ENCODE measurements around the gene KMT2B.

KMT2B gene

DNA sequence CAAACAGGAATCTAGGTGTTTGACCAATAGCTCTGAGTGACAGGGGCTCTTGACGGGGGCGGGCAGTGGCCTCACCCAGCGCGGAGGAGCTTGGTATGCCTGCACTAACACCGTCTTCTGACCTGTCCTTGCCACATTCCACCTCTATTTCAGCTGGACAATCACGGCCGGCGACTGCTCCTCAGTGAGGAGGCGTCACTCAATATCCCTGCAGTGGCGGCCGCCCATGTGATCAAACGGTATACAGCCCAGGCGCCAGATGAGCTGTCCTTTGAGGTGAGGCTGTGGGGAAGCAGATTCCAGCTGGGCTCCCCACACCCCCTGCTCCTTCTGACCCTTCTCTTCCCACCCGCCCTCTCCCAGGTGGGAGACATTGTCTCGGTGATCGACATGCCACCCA, 62.3 kb downstream of the KMT2B start:
- TF ChIP-seq, protein P1, sequence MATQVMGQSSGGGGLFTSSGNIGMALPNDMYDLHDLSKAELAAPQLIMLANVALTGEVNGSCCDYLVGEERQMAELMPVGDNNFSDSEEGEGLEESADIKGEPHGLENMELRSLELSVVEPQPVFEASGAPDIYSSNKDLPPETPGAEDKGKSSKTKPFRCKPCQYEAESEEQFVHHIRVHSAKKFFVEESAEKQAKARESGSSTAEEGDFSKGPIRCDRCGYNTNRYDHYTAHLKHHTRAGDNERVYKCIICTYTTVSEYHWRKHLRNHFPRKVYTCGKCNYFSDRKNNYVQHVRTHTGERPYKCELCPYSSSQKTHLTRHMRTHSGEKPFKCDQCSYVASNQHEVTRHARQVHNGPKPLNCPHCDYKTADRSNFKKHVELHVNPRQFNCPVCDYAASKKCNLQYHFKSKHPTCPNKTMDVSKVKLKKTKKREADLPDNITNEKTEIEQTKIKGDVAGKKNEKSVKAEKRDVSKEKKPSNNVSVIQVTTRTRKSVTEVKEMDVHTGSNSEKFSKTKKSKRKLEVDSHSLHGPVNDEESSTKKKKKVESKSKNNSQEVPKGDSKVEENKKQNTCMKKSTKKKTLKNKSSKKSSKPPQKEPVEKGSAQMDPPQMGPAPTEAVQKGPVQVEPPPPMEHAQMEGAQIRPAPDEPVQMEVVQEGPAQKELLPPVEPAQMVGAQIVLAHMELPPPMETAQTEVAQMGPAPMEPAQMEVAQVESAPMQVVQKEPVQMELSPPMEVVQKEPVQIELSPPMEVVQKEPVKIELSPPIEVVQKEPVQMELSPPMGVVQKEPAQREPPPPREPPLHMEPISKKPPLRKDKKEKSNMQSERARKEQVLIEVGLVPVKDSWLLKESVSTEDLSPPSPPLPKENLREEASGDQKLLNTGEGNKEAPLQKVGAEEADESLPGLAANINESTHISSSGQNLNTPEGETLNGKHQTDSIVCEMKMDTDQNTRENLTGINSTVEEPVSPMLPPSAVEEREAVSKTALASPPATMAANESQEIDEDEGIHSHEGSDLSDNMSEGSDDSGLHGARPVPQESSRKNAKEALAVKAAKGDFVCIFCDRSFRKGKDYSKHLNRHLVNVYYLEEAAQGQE (IDR thresholded peaks at IDR 0.05; ENCODE audit: insufficient replicate concordance, low read depth), result no peak
- TF ChIP-seq GABPA (IDR thresholded peaks at IDR 0.05; ENCODE audit: low read depth) (no peak), SPI1 (IDR thresholded peaks at IDR 0.05; ENCODE audit: borderline replicate concordance, low read depth) (no peak), POLR2AphosphoS5 (IDR thresholded peaks at IDR 0.05; ENCODE audit: low read depth) (no peak)
- TF ChIP-seq, protein P2, sequence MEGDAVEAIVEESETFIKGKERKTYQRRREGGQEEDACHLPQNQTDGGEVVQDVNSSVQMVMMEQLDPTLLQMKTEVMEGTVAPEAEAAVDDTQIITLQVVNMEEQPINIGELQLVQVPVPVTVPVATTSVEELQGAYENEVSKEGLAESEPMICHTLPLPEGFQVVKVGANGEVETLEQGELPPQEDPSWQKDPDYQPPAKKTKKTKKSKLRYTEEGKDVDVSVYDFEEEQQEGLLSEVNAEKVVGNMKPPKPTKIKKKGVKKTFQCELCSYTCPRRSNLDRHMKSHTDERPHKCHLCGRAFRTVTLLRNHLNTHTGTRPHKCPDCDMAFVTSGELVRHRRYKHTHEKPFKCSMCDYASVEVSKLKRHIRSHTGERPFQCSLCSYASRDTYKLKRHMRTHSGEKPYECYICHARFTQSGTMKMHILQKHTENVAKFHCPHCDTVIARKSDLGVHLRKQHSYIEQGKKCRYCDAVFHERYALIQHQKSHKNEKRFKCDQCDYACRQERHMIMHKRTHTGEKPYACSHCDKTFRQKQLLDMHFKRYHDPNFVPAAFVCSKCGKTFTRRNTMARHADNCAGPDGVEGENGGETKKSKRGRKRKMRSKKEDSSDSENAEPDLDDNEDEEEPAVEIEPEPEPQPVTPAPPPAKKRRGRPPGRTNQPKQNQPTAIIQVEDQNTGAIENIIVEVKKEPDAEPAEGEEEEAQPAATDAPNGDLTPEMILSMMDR (IDR thresholded peaks at IDR 0.05; ENCODE audit: insufficient read depth, low read length), result no peak
- Histone ChIP-seq H3K27me3 (ENCODE audit: insufficient read depth, poor library complexity, severe bottlenecking) (no peaks in the 10 kb centered on the region), H3K4me3 (replicated peaks; ENCODE audit: insufficient read depth, low read length) (no peak overlapping the region), H3K27ac (replicated peaks) (no peak overlapping the region)
- DNase-seq (ENCODE audit: low read depth in 1 of 2, low spot score in 1 of 2), result no peak

DNA sequence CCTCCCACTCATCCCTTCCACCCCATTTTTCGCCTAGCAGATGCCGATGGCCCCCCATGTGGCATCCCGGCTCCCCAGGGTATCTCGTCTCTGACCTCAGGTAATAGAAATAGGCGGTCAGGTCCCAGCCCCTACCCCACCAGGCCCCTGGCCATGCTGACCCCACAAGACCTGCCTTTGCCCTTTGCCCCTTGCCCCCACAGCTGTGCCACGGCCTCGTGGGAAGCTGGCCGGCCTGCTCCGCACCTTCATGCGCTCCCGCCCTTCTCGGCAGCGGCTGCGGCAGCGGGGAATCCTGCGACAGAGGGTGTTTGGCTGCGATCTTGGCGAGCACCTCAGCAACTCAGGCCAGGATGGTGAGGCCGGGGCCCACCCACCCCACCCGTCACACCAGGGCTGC, 62.9 kb downstream of the KMT2B start:
- no peak for DNase-seq (ENCODE audit: low read depth in 1 of 2, low spot score in 1 of 2)
- TF ChIP-seq GABPA (IDR thresholded peaks at IDR 0.05; ENCODE audit: low read depth), result no peak
- TF ChIP-seq, protein P1 (IDR thresholded peaks at IDR 0.05; ENCODE audit: insufficient replicate concordance, low read depth), result no peak
- no peak for TF ChIP-seq POLR2AphosphoS5 (IDR thresholded peaks at IDR 0.05; ENCODE audit: low read depth)
- TF ChIP-seq SPI1 (IDR thresholded peaks at IDR 0.05; ENCODE audit: borderline replicate concordance, low read depth), result no peak
- TF ChIP-seq, protein P2 (IDR thresholded peaks at IDR 0.05; ENCODE audit: insufficient read depth, low read length), result no peak
- no peak overlapping the region for H3K4me3 ChIP-seq (replicated peaks; ENCODE audit: insufficient read depth, low read length)
- H3K27me3 ChIP-seq (ENCODE audit: insufficient read depth, poor library complexity, severe bottlenecking), result no peaks in the 10 kb centered on the region
- H3K27ac ChIP-seq (replicated peaks), result no peak overlapping the region

DNA sequence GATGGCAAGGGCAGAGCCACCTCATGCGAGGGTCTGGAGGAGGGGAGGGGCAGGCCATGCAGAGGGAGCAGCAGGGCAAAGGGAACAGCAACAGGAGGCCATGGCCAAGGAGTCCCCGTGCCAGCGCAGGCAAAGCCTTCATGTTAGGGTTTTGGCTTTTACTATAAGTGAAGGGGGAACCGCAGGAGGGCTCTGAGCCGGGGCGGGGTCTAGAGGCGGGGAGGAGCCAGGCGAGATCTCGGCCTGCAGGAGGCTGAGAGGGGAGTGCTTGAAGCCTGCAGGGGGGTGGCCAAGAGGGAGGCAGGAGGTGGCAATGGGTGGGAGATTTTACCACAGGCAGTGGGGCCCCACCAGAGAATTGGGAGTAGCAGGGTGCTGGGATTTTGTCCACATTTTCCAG, 63.8 kb downstream of the KMT2B start:
- no peak overlapping the region for H3K4me3 ChIP-seq (replicated peaks; ENCODE audit: insufficient read depth, low read length)
- no peak for DNase-seq (ENCODE audit: low read depth in 1 of 2, low spot score in 1 of 2)
- H3K27ac ChIP-seq (replicated peaks), result no peak overlapping the region
- no peaks in the 10 kb centered on the region for H3K27me3 ChIP-seq (ENCODE audit: insufficient read depth, poor library complexity, severe bottlenecking)
- TF ChIP-seq POLR2AphosphoS5 (IDR thresholded peaks at IDR 0.05; ENCODE audit: low read depth) (no peak), SPI1 (IDR thresholded peaks at IDR 0.05; ENCODE audit: borderline replicate concordance, low read depth) (no peak), GABPA (IDR thresholded peaks at IDR 0.05; ENCODE audit: low read depth) (no peak)
- TF ChIP-seq, protein P1 (IDR thresholded peaks at IDR 0.05; ENCODE audit: insufficient replicate concordance, low read depth), result no peak
- TF ChIP-seq, protein P2 (IDR thresholded peaks at IDR 0.05; ENCODE audit: insufficient read depth, low read length), result no peak
